Measurements from ENCODE around the gene CIT. TPM values are rescaled to one million over a fixed set of nuclear protein-coding genes. Genes with fewer than 3 reads are reported as not detected.

Gene CIT
- total and polyA plus RNA-seq, 7 donors: 1.2 to 9.2 (median 5.4) TPM

- no peak for DNase-seq
- no peaks in the 10 kb centered on the region for H3K9me3 ChIP-seq
- no peaks in the 10 kb centered on the region for H3K27me3 ChIP-seq
- TF ChIP-seq EP300 (IDR thresholded peaks at IDR 0.05) (no peak), POLR2A (IDR thresholded peaks at IDR 0.05) (no peak), POLR2AphosphoS5 (IDR thresholded peaks at IDR 0.05) (no peak)
- TF ChIP-seq, protein P1, sequence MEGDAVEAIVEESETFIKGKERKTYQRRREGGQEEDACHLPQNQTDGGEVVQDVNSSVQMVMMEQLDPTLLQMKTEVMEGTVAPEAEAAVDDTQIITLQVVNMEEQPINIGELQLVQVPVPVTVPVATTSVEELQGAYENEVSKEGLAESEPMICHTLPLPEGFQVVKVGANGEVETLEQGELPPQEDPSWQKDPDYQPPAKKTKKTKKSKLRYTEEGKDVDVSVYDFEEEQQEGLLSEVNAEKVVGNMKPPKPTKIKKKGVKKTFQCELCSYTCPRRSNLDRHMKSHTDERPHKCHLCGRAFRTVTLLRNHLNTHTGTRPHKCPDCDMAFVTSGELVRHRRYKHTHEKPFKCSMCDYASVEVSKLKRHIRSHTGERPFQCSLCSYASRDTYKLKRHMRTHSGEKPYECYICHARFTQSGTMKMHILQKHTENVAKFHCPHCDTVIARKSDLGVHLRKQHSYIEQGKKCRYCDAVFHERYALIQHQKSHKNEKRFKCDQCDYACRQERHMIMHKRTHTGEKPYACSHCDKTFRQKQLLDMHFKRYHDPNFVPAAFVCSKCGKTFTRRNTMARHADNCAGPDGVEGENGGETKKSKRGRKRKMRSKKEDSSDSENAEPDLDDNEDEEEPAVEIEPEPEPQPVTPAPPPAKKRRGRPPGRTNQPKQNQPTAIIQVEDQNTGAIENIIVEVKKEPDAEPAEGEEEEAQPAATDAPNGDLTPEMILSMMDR (IDR thresholded peaks at IDR 0.05): no peak
- no peak overlapping the region for H3K4me3 ChIP-seq
- H3K36me3 ChIP-seq: no peaks in the 10 kb centered on the region
- H3K4me1 ChIP-seq: peaks cover 0 to 8% (median 4%) of the 10 kb centered on the region in 4 donors
- no peak overlapping the region for H3K27ac ChIP-seq
- intact Hi-C loops (cut with DNase I): no loop called here
- WGBS, 2 donors: 96 to 97% methylated on average over 3 of the region's 3 CpGs
These were observed 161.9 kb downstream of the CIT start for GRCh38 chr12:119715268-119715620.

DNA sequence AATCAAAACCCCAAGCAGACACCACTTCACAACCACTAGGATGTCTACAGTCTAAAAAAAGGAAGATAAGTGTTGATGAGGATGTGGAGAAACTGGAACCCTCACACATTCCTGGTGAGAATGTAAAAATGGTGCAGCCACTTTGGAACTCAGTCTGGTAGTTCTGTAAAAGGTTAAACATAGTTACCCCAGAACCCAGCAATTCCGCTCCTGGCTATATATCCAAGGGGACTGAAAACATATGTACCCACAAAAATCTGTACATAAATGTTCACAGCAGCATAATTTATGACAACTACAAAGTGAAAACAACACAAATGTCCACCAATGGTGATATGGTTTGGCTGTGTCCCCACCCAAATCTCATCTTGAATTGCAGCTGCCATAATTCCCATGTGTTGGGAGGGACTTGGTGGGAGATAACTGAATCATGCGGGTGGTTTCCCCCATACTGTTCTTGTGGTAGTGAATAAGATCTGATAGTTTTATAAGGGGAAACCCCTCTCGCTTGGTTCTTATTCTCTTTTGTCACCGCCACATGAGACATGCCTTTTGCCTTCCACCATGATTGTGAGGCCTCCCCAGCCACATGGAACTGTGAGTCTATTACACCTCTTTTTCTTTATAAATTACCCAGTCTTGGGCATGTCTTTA is 162.4 kb downstream of the CIT start:
- 96 to 99% methylated on average over 4 of the region's 4 CpGs for WGBS, 2 donors
- Histone ChIP-seq H3K4me3 (no peak overlapping the region), H3K27ac (no peak overlapping the region), H3K4me1 (peaks cover 0 to 8% (median 4%) of the 10 kb centered on the region in 4 donors), H3K36me3 (no peaks in the 10 kb centered on the region), H3K9me3 (no peaks in the 10 kb centered on the region), H3K27me3 (no peaks in the 10 kb centered on the region)
- no peak for TF ChIP-seq POLR2A (IDR thresholded peaks at IDR 0.05)
- no peak for TF ChIP-seq EP300 (IDR thresholded peaks at IDR 0.05)
- TF ChIP-seq, protein P1 (IDR thresholded peaks at IDR 0.05): no peak
- no peak for TF ChIP-seq POLR2AphosphoS5 (IDR thresholded peaks at IDR 0.05)
- intact Hi-C loops (cut with DNase I): no loop called here
- DNase-seq: no peak

- Histone ChIP-seq H3K27me3 (no peaks in the 10 kb centered on the region), H3K36me3 (no peaks in the 10 kb centered on the region), H3K27ac (no peak overlapping the region), H3K9me3 (no peaks in the 10 kb centered on the region), H3K4me1 (peaks cover 0 to 8% (median 4%) of the 10 kb centered on the region in 4 donors), H3K4me3 (no peak overlapping the region)
- TF ChIP-seq POLR2AphosphoS5 (IDR thresholded peaks at IDR 0.05) (no peak), EP300 (IDR thresholded peaks at IDR 0.05) (no peak), POLR2A (IDR thresholded peaks at IDR 0.05) (no peak)
- 94% methylated on average over 8 of the region's 8 CpGs for WGBS, 2 donors
- no peak for DNase-seq
- intact Hi-C loops (cut with DNase I): no loop called here
These were observed 163.5 kb downstream of the CIT start for GRCh38 chr12:119713551-119714031.

GRCh38 chr12:119712721-119713120 is 164.4 kb downstream of the CIT start:
- H3K36me3 ChIP-seq: no peaks in the 10 kb centered on the region

GRCh38 chr12:119711693-119712092 is 165.4 kb downstream of the CIT start:
- DNase-seq: no peak
- WGBS, 2 donors: 94 to 97% methylated on average over 4 of the region's 4 CpGs
- Histone ChIP-seq H3K36me3 (no peaks in the 10 kb centered on the region), H3K27ac (no peak overlapping the region), H3K9me3 (no peaks in the 10 kb centered on the region), H3K27me3 (no peaks in the 10 kb centered on the region), H3K4me1 (peaks cover 0 to 5% (median 2%) of the 10 kb centered on the region in 4 donors), H3K4me3 (no peak overlapping the region)
- intact Hi-C loops (cut with DNase I): no loop called here
- TF ChIP-seq POLR2A (IDR thresholded peaks at IDR 0.05) (no peak), EP300 (IDR thresholded peaks at IDR 0.05) (no peak), POLR2AphosphoS5 (IDR thresholded peaks at IDR 0.05) (no peak)
- TF ChIP-seq, protein P1 (IDR thresholded peaks at IDR 0.05): no peak

More at GRCh38 chr12:119712721-119713120, 164.4 kb downstream of the CIT start:
- Histone ChIP-seq H3K27ac (no peak overlapping the region), H3K27me3 (no peaks in the 10 kb centered on the region), H3K9me3 (no peaks in the 10 kb centered on the region), H3K4me1 (peaks cover 0 to 8% (median 4%) of the 10 kb centered on the region in 4 donors), H3K4me3 (no peak overlapping the region)
- intact Hi-C loops (cut with DNase I): no loop called here
- no peak for TF ChIP-seq POLR2A (IDR thresholded peaks at IDR 0.05)
- TF ChIP-seq, protein P1 (IDR thresholded peaks at IDR 0.05): no peak
- TF ChIP-seq POLR2AphosphoS5 (IDR thresholded peaks at IDR 0.05): no peak
- no peak for TF ChIP-seq EP300 (IDR thresholded peaks at IDR 0.05)
- WGBS, 2 donors: 98% methylated on average over 11 of the region's 11 CpGs
- no peak for DNase-seq

Data from sigmoid colon (tissue), 7 donors.